Testis (tissue), 3 donors: Measurements from ENCODE around the gene KIF3B. TPM values are rescaled to one million over a fixed set of nuclear protein-coding genes. Genes with fewer than 3 reads are reported as not detected.
"Not testable (repeated sequence)": the region's sequence is repeated elsewhere in the genome, so short reads cannot be mapped to it uniquely, and the experiment has no call there.

Experiments
- DNase-seq: peaks from one replicate; pipeline ENCODE4 v3.0.0-alpha.2; 2019
- H3K27ac ChIP-seq, 2 donors: fragments of 200-600 bp; sonication (generic); one replicate each; pipeline ENCODE4 v1.5.1; 2019
- H3K27me3 ChIP-seq: fragments of 200-600 bp; sonication (generic); one replicate; pipeline ENCODE4 v1.5.1; 2019
- H3K36me3 ChIP-seq: fragments of 200-600 bp; sonication (generic); one replicate; pipeline ENCODE4 v1.5.1; 2017; ENCODE audit warnings: low read depth; ENCODE audit errors: missing control alignments
- H3K4me1 ChIP-seq: fragments of 200-600 bp; sonication (generic); one replicate; pipeline ENCODE4 v1.5.1; 2019
- H3K4me3 ChIP-seq, 2 donors: fragments of 200-600 bp; sonication (generic); one replicate each; pipeline ENCODE4 v1.5.1; 2017 to 2019
- H3K9me3 ChIP-seq: fragments of 200-600 bp; sonication (generic); one replicate; pipeline ENCODE4 v1.5.1; 2017
- CTCF ChIP-seq, 3 experiments: fragments of 450-650 bp in 2 of 3; fragments of 200-600 bp in 1 of 3; sonication (generic) in 1 of 3; IDR thresholded peaks; one replicate each; pipeline ENCODE4 v1.5.1; 2016 to 2019; ENCODE audit warnings: antibody characterized with exemption in 3 of 3, mild to moderate bottlenecking in 2 of 3, moderate library complexity in 1 of 3
- POLR2A ChIP-seq: fragments of 450-650 bp; IDR thresholded peaks from one replicate; pipeline ENCODE4 v1.6.1; 2017; ENCODE audit warnings: antibody characterized with exemption, mild to moderate bottlenecking, moderate library complexity
- WGBS, 2 donors: methylation state at CpG; one replicate each; pipeline ENCODE4 v1.1.5; 2018; 5-methylcytosine and 5-hydroxymethylcytosine counted together
- intact Hi-C: fragments of 100-400 bp; cut with DNase I; formaldehyde crosslinking; loops from one replicate; pipeline ENCODE4 v1.15.1; 2023; ENCODE audit warnings: low total_unique reads
- microRNA counts, 2 donors: library from miRNA; unstranded; fragments of <30 nt; microRNA quantifications; one replicate each; lab custom pipeline; 2016
- polyA plus RNA-seq: library from polyadenylated mRNA; stranded (reverse); fragments of 350-450 nt; fragmentation: Illumina TruSeq; extraction: RNeasy Lipid Tissue Mini Kit (QIAGEN cat#74804); gene quantifications from one replicate; pipeline ENCODE4 v1.2.3, GENCODE V29; 2014; ENCODE audit warnings: low read depth, low replicate concordance; ENCODE audit not compliant: insufficient read depth
- total RNA-seq, 2 donors: library from RNA; depleted of rRNA; stranded (reverse); fragments of >200 nt; gene quantifications; one replicate each; pipeline ENCODE4 v1.2.3, GENCODE V29; 2016

The KIF3B gene
- total and polyA plus RNA-seq, 3 donors from 2014 or later, result 33.1 to 55.6 (median 41.2) TPM

- Histone ChIP-seq H3K9me3 (no peaks in the 10 kb centered on the region), H3K36me3 (no peaks in the 10 kb centered on the region), H3K4me3 (no peak overlapping the region), H3K27ac (no peak overlapping the region), H3K27me3 (no peaks in the 10 kb centered on the region), H3K4me1 (no peaks in the 10 kb centered on the region)
- TF ChIP-seq POLR2A (no peak), CTCF (IDR thresholded peaks at IDR 0.05) (no peak)
- no peak for DNase-seq
- 89% methylated on average over 11 of the region's 11 CpGs for WGBS, 2 donors
- intact Hi-C loops, result no loop called here
Observed at GRCh38 chr20:32382102-32382950, 104.9 kb downstream of the KIF3B start.

- H3K4me1 ChIP-seq, H3K27ac ChIP-seq, H3K9me3 ChIP-seq, intact Hi-C loops, DNase-seq, H3K4me3 ChIP-seq, H3K36me3 ChIP-seq, H3K27me3 ChIP-seq: not testable (repeated sequence)
- 92 to 93% methylated on average over 6 to 9 of the region's 9 CpGs for WGBS, 2 donors
Observed at GRCh38 chr20:32383441-32383840, 106.0 kb downstream of the KIF3B start.

MicroRNA genes within 50 kb of the gene (microRNA counts, 767-probe panel; counts per million panel counts)
- 0 to 152 counts per million in 2 donors for microRNA hsa-miR-1825 (lab: Ali Mortazavi, UCI)

Other genes with a start within 250 kb of the KIF3B start
- 1 to 10 TPM; 1.3 to 4.5 TPM for gene HCK, start 225.4 kb upstream of the KIF3B start, total RNA-seq
- gene HCK, start 225.4 kb upstream of the KIF3B start, polyA plus RNA-seq, result 8.9 TPM
- gene TM9SF4, start 167.9 kb upstream of the KIF3B start, total RNA-seq, result 10 to 100 TPM; 54.3 to 55.8 TPM
- gene TM9SF4, start 167.9 kb upstream of the KIF3B start, polyA plus RNA-seq, result 53.2 TPM
- 10 to 100 TPM; 30.5 to 36.8 TPM for gene PLAGL2, start 69.9 kb upstream of the KIF3B start, total RNA-seq
- 33.5 TPM for gene PLAGL2, start 69.9 kb upstream of the KIF3B start, polyA plus RNA-seq
- 10 to 100 TPM; 46.6 to 54.2 TPM for gene POFUT1, start 69.8 kb upstream of the KIF3B start, total RNA-seq
- gene POFUT1, start 69.8 kb upstream of the KIF3B start, polyA plus RNA-seq, result 31.0 TPM
- 100 to 1,000 TPM; 125 to 161 TPM for gene ASXL1, start 80.7 kb downstream of the KIF3B start, total RNA-seq
- gene ASXL1, start 80.7 kb downstream of the KIF3B start, polyA plus RNA-seq, result 101 TPM